Measurements from ENCODE around the gene SLC4A3.
"Not testable (repeated sequence)": the region's sequence is repeated elsewhere in the genome, so short reads cannot be mapped to it uniquely, and the experiment has no call there.

DNA sequence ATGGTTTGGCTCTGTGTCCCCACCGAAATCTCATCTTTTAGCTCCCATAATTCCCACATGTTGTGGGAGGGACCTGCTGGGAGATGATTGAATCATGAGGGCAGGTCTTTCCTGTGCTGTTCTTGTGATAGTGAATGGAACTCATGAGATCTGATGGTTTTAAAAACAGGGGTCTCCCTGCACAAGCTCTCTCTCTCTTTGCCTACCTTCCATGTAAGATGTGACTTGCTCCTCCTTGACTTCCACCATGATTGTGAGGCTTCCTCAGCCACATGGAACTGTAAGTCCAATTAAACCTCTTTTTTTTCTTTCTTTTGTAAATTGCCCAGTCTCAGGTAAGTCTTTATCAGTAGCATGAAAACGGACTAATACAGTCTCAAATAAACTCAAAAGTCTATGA lies 56.0 kb downstream of the SLC4A3 start:
- TF ChIP-seq, protein P1, sequence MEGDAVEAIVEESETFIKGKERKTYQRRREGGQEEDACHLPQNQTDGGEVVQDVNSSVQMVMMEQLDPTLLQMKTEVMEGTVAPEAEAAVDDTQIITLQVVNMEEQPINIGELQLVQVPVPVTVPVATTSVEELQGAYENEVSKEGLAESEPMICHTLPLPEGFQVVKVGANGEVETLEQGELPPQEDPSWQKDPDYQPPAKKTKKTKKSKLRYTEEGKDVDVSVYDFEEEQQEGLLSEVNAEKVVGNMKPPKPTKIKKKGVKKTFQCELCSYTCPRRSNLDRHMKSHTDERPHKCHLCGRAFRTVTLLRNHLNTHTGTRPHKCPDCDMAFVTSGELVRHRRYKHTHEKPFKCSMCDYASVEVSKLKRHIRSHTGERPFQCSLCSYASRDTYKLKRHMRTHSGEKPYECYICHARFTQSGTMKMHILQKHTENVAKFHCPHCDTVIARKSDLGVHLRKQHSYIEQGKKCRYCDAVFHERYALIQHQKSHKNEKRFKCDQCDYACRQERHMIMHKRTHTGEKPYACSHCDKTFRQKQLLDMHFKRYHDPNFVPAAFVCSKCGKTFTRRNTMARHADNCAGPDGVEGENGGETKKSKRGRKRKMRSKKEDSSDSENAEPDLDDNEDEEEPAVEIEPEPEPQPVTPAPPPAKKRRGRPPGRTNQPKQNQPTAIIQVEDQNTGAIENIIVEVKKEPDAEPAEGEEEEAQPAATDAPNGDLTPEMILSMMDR (conservative IDR thresholded peaks at IDR 0.05), result not testable (repeated sequence)
- TF ChIP-seq ZFX (IDR thresholded peaks at IDR 0.05), result not testable (repeated sequence)
